SK-MEL-5 (cell line): ENCODE data around the gene SPHKAP. TPM values are rescaled to one million over a fixed set of nuclear protein-coding genes. Genes with fewer than 3 reads are reported as not detected.
"Not testable (repeated sequence)": the region's sequence is repeated elsewhere in the genome, so short reads cannot be mapped to it uniquely, and the experiment has no call there.

Experiments
- DNase-seq: peaks from one replicate; pipeline ENCODE4 v3.0.0-alpha.2; 2016; ENCODE audit warnings: low read depth, low spot score
- in situ Hi-C: cut with HindIII; loops from 2 replicates; pipeline ENCODE4 v1.10.0; 2016; ENCODE audit warnings: low sequenced_read_pairs, high pct_unique_total_duplicates, low pct_unique_long_range_greater_than_20kb
- total RNA-seq: library from RNA; depleted of rRNA; stranded (reverse); fragments of >200 nt; shearing (Covaris generic); gene quantifications from 2 replicates; pipeline ENCODE4 v1.2.3, GENCODE V29; 2014

The SPHKAP gene
- total RNA-seq, 1 experiment from 2014 or later = not detected

GRCh38 chr2:228107846-228108245 is 73.6 kb downstream of the SPHKAP start:
- no peak for DNase-seq
- in situ Hi-C loops = no loop called here

DNA sequence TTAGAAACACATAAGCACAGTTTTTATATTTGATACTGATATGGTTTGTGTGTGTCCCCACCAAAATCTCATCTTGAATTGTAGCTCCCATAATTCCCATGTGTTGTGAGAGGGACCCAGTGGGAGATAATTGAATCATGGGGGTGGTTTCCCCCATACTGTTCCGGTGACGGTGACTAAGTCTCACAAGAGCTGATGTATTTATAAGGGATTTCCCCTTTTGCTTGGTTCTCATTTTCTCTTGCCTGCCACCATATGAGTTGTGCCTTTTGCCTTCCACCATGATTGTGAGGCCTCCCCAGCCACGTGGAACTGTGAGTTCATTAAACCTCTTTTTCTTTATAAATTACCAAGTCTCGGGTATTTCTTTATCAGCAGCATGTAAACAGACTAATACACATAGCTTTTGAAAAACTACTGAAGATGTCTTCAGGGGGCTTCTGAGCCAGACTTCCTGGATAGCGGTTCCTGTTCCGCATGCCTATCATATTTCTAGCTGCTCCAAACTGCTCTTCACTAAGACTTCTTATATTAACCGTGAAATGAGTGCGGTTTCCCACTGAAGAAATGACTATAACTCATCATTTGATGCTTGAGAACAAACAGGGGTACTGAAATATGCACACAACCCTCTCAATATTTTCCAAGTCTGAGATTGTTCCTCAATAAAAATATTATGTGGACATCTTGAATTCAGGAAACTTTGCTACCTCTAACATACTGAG is 75.8 kb downstream of the SPHKAP start:
- no peak for DNase-seq
- in situ Hi-C loops = no loop called here

- in situ Hi-C loops = no loop called here
- DNase-seq = no peak
These were observed 77.3 kb downstream of the SPHKAP start for GRCh38 chr2:228104215-228104614.

- no peak for DNase-seq
- in situ Hi-C loops = no loop called here
These were observed 78.1 kb downstream of the SPHKAP start for GRCh38 chr2:228103379-228103778.

- in situ Hi-C loops = no loop called here
- no peak for DNase-seq
These were observed 78.5 kb downstream of the SPHKAP start for GRCh38 chr2:228102949-228103348.

DNA sequence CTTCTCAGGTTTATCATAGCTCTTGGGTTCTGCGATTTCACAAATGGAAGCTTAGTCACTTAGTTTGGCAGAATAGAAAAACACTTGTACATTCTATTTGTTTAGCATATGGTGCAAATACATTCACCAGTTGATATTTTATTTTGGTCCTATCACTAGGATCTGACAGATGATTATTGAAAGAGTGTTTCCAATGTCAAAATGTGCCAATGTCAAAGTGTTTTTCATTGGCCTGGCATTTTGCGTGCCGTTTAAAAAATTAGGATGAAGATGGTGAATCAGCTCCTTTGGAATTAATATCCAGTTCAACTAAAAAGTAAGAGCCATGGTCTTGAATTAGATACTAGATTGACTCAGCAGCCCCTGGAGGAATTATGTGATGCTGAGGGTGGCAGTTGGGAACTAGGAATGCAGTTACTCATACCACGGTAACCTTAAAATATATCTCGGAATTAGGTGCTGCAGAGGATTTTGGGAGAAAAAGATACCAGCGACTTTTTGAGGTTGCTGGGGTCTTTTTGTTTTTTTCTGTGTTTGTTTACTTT is 87.0 kb downstream of the SPHKAP start:
- no peak for DNase-seq

GRCh38 chr2:228092056-228092455 is 89.4 kb downstream of the SPHKAP start:
- in situ Hi-C loops = no loop called here
- DNase-seq = no peak

More for the DNA sequence above, 87.0 kb downstream of the SPHKAP start:
- in situ Hi-C loops = no loop called here

DNA sequence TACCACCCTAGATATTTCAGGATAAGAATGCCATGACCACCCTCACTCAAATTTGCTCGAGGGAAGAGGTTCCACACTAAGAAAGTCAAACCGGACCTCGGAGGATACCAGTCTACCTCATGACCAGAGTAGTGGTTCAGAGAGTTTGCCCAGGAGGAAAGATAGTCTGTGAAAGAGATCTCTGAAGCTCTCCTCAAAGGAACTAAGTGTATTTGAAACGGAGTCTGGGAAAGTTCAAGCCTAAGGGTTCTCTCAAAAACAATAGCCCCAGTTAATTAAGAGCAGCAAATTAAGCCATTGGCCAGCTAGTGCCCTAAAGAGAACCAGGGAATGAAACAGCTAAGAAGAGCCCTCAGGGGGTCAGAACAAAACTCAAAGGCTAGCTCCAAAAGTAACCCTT is 94.9 kb downstream of the SPHKAP start:
- no peak for DNase-seq
- in situ Hi-C loops = no loop called here

- DNase-seq = no peak
- in situ Hi-C loops = no loop called here
These were observed 96.8 kb downstream of the SPHKAP start for GRCh38 chr2:228084717-228085116.

DNA sequence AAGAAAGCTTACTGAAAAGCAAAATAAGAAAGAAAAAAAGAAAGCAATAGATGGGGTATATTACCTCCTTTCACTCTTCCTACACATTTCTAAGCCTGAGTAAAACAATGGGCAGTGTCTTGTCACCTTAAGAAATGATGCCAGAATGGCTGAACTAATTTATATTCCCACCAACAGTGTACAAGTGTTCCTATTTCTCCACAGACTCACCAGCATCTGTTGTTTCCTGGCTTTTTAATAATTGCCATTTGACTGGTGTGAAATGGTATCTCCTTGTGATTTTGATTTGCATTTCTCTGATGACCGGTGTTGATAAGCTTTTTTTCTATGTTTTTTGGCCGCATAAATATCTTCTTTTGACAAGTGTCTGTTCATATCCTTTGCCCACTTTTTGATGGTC is 98.4 kb downstream of the SPHKAP start:
- in situ Hi-C loops = no loop called here
- no peak for DNase-seq

DNA sequence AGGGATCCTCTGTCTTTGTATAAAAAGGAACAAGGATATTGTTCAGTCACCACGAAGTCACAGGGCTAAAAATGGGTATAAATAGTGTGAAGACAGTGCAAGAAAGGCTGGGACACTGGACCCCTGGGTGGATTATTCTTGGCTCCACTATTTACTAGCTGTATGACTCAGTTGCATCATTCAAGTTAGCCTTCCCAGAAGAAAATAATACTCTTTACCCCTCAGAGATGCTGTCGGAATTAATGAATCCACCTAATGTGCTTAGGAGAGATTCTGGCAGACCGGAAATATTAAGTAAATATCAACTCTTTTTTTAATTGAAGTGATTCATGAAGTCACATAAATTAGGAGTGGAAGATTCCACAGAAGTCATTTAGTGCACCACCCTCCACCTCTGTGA is 98.9 kb downstream of the SPHKAP start:
- DNase-seq = no peak
- in situ Hi-C loops = no loop called here

DNA sequence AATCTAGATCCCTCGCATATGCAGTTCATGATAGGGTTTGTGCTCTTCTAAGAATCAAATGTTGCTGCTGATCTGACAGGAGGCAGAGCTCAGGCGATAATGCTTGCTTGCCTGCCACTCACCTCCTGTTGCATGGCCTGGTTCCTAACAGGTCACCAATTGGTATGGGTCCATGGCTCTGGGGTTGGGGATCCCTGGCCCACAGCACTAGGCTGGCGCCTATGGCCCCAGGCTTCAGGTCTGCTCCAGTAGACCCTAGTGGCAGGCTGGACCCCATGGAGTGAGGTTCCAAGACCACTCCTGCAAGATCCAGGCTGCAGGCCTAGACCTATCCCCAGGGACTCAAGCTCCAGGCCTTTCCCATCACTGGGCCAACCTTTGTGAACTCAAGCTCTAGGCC is 102.3 kb downstream of the SPHKAP start:
- no peak for DNase-seq
- in situ Hi-C loops = no loop called here

DNA sequence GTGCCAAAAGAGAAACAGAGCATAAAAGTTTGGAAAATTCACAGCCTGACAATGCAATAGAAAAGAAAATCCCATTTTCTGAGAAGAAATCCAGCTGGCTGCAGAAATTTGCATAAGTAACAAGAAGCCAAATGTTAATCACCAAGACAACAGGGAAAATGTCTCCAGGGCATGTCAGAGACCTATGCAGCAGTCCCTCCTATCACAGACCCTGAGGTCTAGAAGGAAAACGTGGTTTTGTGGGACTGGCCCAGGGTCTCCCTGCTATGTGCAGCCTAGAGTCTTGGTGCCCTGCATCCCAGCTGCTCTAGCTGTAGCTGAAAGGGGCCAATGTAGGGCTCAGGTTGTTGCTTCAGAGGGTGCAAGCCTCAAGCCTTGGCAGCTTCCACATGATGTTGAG is 104.8 kb downstream of the SPHKAP start:
- in situ Hi-C loops, DNase-seq: not testable (repeated sequence)

- DNase-seq = no peak
- in situ Hi-C loops = no loop called here
These were observed 108.8 kb downstream of the SPHKAP start for GRCh38 chr2:228072669-228073068.

GRCh38 chr2:228067309-228067708 is 114.2 kb downstream of the SPHKAP start:
- DNase-seq = no peak
- in situ Hi-C loops = no loop called here

DNA sequence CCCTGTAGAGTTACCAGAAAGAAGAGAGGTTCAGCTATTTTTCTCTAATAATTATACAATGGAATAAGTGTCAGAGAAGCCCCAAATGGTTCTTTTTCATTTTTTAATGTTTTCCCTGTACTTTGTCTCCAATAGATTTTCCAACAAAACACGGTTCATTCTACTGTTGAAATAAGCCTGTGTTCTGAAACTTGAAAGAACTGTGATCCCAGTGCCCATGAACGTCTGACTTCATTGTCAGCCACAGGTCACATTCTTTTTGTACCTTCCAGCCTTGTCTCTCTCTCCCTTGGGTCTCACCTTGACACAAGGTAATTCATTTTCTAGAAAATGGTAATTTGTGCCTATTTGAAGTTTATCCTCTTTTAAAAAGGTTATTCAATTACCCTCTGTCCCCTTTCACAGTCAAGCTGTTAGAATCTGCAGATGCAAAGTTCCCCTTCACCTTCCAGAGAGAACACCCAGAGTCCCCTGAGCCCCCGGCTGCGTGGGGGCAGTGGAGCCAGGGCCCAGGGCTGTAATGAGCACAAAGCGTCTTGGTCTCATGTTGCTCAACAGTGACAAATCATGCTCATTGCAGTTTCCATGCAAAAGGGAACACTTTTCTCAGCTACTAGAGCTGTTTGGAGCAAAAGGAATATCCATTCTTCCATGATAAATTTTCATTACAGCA is 115.2 kb downstream of the SPHKAP start:
- in situ Hi-C loops = no loop called here
- no peak for DNase-seq

GRCh38 chr2:228065686-228066085 is 115.8 kb downstream of the SPHKAP start:
- in situ Hi-C loops = no loop called here
- no peak for DNase-seq

GRCh38 chr2:228064796-228065315 is 116.6 kb downstream of the SPHKAP start:
- no peak for DNase-seq
- in situ Hi-C loops = no loop called here

GRCh38 chr2:228064024-228064423 is 117.5 kb downstream of the SPHKAP start:
- no peak for DNase-seq
- in situ Hi-C loops = no loop called here
